ENCODE results near the gene ERVFRD-1. TPM values are rescaled to one million over a fixed set of nuclear protein-coding genes. Genes with fewer than 3 reads are reported as not detected.

Gene ERVFRD-1
- total and polyA plus RNA-seq, 2 experiments from 2014 or later, result 0.06 TPM; not detected in 1

- no peaks in the 10 kb centered on the region for H3K9me3 Mint-ChIP-seq
- Histone ChIP-seq H3K27me3 (ENCODE audit: insufficient read depth) (no peaks in the 10 kb centered on the region), H3K79me2 (replicated peaks; ENCODE audit: insufficient read depth) (peaks cover 68% of the 10 kb centered on the region), H3K4me2 (no peak overlapping the region), H3K4me1 (ENCODE audit: insufficient read depth) (peaks cover 11% of the 10 kb centered on the region; the same call in 1 of the 2 replicates), H3K36me3 (ENCODE audit: insufficient read depth) (no peaks in the 10 kb centered on the region), H3F3A (replicated peaks; ENCODE audit: low read depth) (no peaks in the 10 kb centered on the region), H3K27ac (ENCODE audit: low read depth) (0 out of 2 replicates have a peak overlapping the region, but pooled peaks have one; percentile 12), H2AFZ (no peak overlapping the region), H3K9me2 (ENCODE audit: insufficient read depth) (peaks cover 7% of the 10 kb centered on the region; the same call in 1 of the 2 replicates), H4K20me1 (replicated peaks; ENCODE audit: insufficient read depth) (peaks cover 19% of the 10 kb centered on the region), H3K4me3 (no peak overlapping the region)
- H3K4me1 Mint-ChIP-seq, result peaks cover 28% of the 10 kb centered on the region
- H3K36me3 Mint-ChIP-seq (ENCODE audit: low read depth), result peaks cover 21% of the 10 kb centered on the region
- no peak for ATAC-seq
- no peak for TF ChIP-seq CTCF (conservative IDR thresholded peaks at IDR 0.05; ENCODE audit: low read depth in 2 of 2)
- TF ChIP-seq ETS1 (IDR thresholded peaks at IDR 0.05), result no peak
- TF ChIP-seq EZH2phosphoT487 (IDR thresholded peaks at IDR 0.05; ENCODE audit: unreplicated experiment), result no peak
- no peak for TF ChIP-seq CREB1 (CRISPR knock-in tag; IDR thresholded peaks at IDR 0.05; ENCODE audit: low read depth)
- TF ChIP-seq POLR2AphosphoS5 (IDR thresholded peaks at IDR 0.05; ENCODE audit: low read depth), result no peak
- no peak for TF ChIP-seq STAT1 (IDR thresholded peaks at IDR 0.05; ENCODE audit: unreplicated experiment)
- TF ChIP-seq ZNF331 (CRISPR knock-in tag; IDR thresholded peaks at IDR 0.05; ENCODE audit: low read depth), result no peak
- TF ChIP-seq EZH2 (IDR thresholded peaks at IDR 0.05; ENCODE audit: low read depth, unreplicated experiment), result no peak
- no peak for TF ChIP-seq REST (IDR thresholded peaks at IDR 0.05; ENCODE audit: unreplicated experiment)
- no peak for TF ChIP-seq ZNF114 (CRISPR knock-in tag; IDR thresholded peaks at IDR 0.05)
- TF ChIP-seq JUNB (IDR thresholded peaks at IDR 0.05; ENCODE audit: unreplicated experiment), result no peak
- TF ChIP-seq ZNF462 (CRISPR knock-in tag; IDR thresholded peaks at IDR 0.05), result no peak
- no peak for TF ChIP-seq NANOG (IDR thresholded peaks at IDR 0.05; ENCODE audit: borderline replicate concordance)
- peaks cover 2% of the 10 kb centered on the region for H3K27me3 Mint-ChIP-seq (ENCODE audit: insufficient read depth, low read depth, poor library complexity)
- peak overlapping the region; percentile 39 for H3K27ac Mint-ChIP-seq
- H3K4me3 Mint-ChIP-seq, result no peak overlapping the region
- no peak for DNase-seq (ENCODE audit: low spot score)
These were observed 18.5 kb upstream of the ERVFRD-1 start for GRCh38 chr6:11129908-11130565.
